Liver (tissue), 3 donors: ENCODE results near the gene RAPGEF1.

ENCODE experiments used
- ATF3 ChIP-seq: IDR thresholded peaks from 2 replicates; pipeline ENCODE4 v1.6.1; 2016; ENCODE audit warnings: antibody characterized with exemption
- CTCF ChIP-seq: fragments of 150-350 bp; IDR thresholded peaks from 2 replicates; pipeline ENCODE4 v1.5.1; 2017; ENCODE audit warnings: improper control_type of control experiment, low read depth, low read length; ENCODE audit not compliant: missing input control
- FOXA2 ChIP-seq: IDR thresholded peaks from 2 replicates; pipeline ENCODE4 v1.6.1; 2016; ENCODE audit warnings: antibody characterized with exemption
- GABPA ChIP-seq, 2 donors: IDR thresholded peaks in 1 of 2; conservative IDR thresholded peaks in 1 of 2; 2 replicates each; pipeline ENCODE4 v1.6.1; 2016; ENCODE audit warnings: antibody characterized with exemption in 2 of 2, mild to moderate bottlenecking in 1 of 2, moderate library complexity in 1 of 2
- HNF4A ChIP-seq, 2 donors: conservative IDR thresholded peaks; 2 replicates each; pipeline ENCODE4 v1.6.1; 2016; ENCODE audit warnings: antibody characterized with exemption in 2 of 2, mild to moderate bottlenecking in 2 of 2
- MAX ChIP-seq: IDR thresholded peaks from 2 replicates; pipeline ENCODE4 v1.6.1; 2016; ENCODE audit warnings: antibody characterized with exemption
- RAD21 ChIP-seq, 2 donors: IDR thresholded peaks; 2 replicates each; pipeline ENCODE4 v1.6.1; 2016; ENCODE audit warnings: antibody characterized with exemption in 2 of 2, mild to moderate bottlenecking in 2 of 2
- RXRA ChIP-seq, 2 donors: IDR thresholded peaks; 2 replicates each; pipeline ENCODE4 v1.6.1; 2017 to 2018; ENCODE audit warnings: antibody characterized with exemption in 2 of 2, mild to moderate bottlenecking in 1 of 2
- SP1 ChIP-seq: IDR thresholded peaks from 2 replicates; pipeline ENCODE4 v1.6.1; 2018; ENCODE audit warnings: antibody characterized with exemption, mild to moderate bottlenecking
- TAF1 ChIP-seq: conservative IDR thresholded peaks from 2 replicates; pipeline ENCODE4 v1.6.1; 2016; ENCODE audit warnings: antibody characterized with exemption, mild to moderate bottlenecking
- YY1 ChIP-seq: IDR thresholded peaks from 2 replicates; pipeline ENCODE4 v1.6.1; 2016; ENCODE audit warnings: antibody characterized with exemption, mild to moderate bottlenecking
- ZBTB33 ChIP-seq: IDR thresholded peaks from 2 replicates; pipeline ENCODE4 v1.6.1; 2016; ENCODE audit warnings: antibody characterized with exemption
- donor health status: healthy.
- donor health status: healthy.

- TF ChIP-seq SP1 (no peak), CTCF (no peak), MAX (no peak), RXRA (IDR thresholded peaks at IDR 0.05) (no peak), GABPA (IDR thresholded peaks at IDR 0.05 in 1 of 2, conservative IDR thresholded peaks at IDR 0.05 in 1 of 2) (no peak), ATF3 (no peak), ZBTB33 (no peak), TAF1 (no peak), FOXA2 (no peak), HNF4A (conservative IDR thresholded peaks at IDR 0.05) (no peak), YY1 (no peak), RAD21 (IDR thresholded peaks at IDR 0.05) (no peak)
Measured at GRCh38 chr9:131587906-131588305, 152.0 kb downstream of the RAPGEF1 start.
